ENCODE measurements around the gene MAP3K10.

Gene MAP3K10

DNA sequence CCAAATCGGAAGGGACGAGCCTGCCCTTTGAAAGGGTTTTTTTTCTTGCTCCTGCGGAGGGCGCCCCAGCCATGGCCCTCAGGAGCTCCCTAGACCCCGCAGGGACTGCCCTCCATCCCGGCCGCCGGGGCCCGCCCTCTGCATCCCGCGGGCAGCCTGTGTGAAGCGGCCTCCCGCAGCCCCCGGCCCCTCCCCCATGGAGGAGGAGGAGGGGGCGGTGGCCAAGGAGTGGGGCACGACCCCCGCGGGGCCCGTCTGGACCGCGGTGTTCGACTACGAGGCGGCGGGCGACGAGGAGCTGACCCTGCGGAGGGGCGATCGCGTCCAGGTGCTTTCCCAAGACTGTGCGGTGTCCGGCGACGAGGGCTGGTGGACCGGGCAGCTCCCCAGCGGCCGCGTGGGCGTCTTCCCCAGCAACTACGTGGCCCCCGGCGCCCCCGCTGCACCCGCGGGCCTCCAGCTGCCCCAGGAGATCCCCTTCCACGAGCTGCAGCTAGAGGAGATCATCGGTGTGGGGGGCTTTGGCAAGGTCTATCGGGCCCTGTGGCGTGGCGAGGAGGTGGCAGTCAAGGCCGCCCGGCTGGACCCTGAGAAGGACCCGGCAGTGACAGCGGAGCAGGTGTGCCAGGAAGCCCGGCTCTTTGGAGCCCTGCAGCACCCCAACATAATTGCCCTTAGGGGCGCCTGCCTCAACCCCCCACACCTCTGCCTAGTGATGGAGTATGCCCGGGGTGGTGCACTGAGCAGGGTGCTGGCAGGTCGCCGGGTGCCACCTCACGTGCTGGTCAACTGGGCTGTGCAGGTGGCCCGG is 815 bp downstream of the MAP3K10 start:
- TF ChIP-seq MAX (IDR thresholded peaks at IDR 0.05; ENCODE audit: low read depth, low read length) = no peak
- H3K4me3 ChIP-seq (ENCODE audit: low read depth, low read length) = no peak overlapping the region
- DNase-seq (ENCODE audit: low read depth) = peak; percentile 37

DNA sequence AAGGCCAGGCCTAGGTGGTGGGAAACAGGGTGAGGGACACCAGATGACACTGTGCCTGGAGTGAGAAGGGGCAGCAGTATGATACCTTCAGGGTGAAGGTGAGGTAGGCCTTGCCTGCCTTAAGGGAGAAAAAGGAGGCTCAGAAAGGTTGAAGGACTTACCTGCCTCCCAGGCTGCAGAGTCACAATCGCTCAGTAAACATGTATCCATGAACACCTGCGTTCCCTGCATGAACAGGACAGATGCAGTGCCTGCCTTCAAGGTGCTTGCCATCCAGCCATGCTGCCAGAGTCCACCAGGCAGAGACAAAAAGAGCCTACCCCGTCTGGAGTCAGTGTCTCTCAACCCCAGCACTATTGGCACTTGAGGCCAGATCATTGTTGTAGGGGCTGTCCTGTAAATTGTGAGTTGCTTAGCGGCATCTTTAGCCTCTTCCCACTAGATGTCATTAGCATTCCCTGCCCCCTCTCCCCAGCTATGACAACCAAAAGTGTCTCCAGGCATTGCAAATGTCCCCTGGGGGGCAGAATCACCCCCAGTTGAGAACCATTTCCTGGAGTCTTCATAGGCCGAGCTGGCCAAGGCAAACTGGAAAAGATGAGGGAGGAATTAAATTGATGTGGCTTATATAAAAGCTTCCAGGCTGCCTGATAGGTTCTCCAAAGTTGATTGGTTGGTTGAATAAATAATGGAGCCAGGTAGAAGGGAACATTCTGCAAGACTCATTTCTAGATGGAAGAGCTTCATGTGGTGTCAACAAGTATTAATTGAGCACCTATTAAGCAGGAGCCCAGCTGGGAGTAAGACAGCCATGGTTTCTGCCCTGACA is 1.7 kb downstream of the MAP3K10 start:
- H3K4me3 ChIP-seq (ENCODE audit: low read depth, low read length) = no peak overlapping the region
- TF ChIP-seq MAX (IDR thresholded peaks at IDR 0.05; ENCODE audit: low read depth, low read length) = no peak
- DNase-seq (ENCODE audit: low read depth) = peak; percentile 5

- no peak for TF ChIP-seq MAX (IDR thresholded peaks at IDR 0.05; ENCODE audit: low read depth, low read length)
- TF ChIP-seq, protein P1, sequence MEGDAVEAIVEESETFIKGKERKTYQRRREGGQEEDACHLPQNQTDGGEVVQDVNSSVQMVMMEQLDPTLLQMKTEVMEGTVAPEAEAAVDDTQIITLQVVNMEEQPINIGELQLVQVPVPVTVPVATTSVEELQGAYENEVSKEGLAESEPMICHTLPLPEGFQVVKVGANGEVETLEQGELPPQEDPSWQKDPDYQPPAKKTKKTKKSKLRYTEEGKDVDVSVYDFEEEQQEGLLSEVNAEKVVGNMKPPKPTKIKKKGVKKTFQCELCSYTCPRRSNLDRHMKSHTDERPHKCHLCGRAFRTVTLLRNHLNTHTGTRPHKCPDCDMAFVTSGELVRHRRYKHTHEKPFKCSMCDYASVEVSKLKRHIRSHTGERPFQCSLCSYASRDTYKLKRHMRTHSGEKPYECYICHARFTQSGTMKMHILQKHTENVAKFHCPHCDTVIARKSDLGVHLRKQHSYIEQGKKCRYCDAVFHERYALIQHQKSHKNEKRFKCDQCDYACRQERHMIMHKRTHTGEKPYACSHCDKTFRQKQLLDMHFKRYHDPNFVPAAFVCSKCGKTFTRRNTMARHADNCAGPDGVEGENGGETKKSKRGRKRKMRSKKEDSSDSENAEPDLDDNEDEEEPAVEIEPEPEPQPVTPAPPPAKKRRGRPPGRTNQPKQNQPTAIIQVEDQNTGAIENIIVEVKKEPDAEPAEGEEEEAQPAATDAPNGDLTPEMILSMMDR (IDR thresholded peaks at IDR 0.05; ENCODE audit: low read depth, low read length) = no peak
- TF ChIP-seq POLR2A (IDR thresholded peaks at IDR 0.05; ENCODE audit: extremely low read depth, insufficient read length) = no peak
- TF ChIP-seq MYC (IDR thresholded peaks at IDR 0.05; ENCODE audit: low read depth, low read length) = no peak
- no peak overlapping the region for H3K4me3 ChIP-seq (ENCODE audit: low read depth, low read length)
- DNase-seq (ENCODE audit: low read depth) = no peak
Observed at GRCh38 chr19:40193587-40193849, 2.3 kb downstream of the MAP3K10 start.

DNA sequence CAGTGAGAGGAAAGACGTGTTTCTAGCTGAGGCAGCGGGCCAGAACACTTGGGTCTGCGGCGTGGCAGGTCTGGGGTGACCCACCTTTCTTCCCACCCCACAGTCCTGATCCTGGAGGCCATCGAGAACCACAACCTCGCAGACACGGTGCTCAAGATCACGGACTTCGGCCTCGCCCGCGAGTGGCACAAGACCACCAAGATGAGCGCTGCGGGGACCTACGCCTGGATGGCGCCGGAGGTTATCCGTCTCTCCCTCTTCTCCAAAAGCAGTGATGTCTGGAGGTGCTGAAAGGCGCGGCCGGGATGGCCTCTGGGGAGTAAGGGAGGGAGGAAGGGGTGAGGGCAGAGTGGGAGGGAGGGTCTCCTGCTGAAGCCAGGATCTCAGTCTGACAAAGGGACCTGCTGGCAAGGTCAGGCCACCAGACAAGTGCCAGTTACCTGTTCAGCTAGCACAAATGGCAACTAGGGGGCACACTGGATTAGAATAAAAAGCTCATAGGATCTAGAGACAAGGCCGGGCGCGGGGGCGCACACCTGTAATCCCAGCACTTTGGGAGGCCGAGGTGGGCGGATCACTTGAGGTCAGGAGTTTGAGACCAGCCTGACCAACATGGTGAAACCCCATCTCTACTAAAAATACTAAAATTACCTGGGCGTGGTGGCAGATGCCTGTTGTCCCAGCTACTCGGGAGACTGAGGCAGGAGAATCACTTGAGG is 7.2 kb downstream of the MAP3K10 start:
- no peak overlapping the region for H3K4me3 ChIP-seq (ENCODE audit: low read depth, low read length)
- DNase-seq (ENCODE audit: low read depth) = no peak
- TF ChIP-seq MYC (IDR thresholded peaks at IDR 0.05; ENCODE audit: low read depth, low read length) (no peak), POLR2A (IDR thresholded peaks at IDR 0.05; ENCODE audit: extremely low read depth, insufficient read length) (no peak), MAX (IDR thresholded peaks at IDR 0.05; ENCODE audit: low read depth, low read length) (no peak)
- TF ChIP-seq, protein P1 (IDR thresholded peaks at IDR 0.05; ENCODE audit: low read depth, low read length) = no peak

DNA sequence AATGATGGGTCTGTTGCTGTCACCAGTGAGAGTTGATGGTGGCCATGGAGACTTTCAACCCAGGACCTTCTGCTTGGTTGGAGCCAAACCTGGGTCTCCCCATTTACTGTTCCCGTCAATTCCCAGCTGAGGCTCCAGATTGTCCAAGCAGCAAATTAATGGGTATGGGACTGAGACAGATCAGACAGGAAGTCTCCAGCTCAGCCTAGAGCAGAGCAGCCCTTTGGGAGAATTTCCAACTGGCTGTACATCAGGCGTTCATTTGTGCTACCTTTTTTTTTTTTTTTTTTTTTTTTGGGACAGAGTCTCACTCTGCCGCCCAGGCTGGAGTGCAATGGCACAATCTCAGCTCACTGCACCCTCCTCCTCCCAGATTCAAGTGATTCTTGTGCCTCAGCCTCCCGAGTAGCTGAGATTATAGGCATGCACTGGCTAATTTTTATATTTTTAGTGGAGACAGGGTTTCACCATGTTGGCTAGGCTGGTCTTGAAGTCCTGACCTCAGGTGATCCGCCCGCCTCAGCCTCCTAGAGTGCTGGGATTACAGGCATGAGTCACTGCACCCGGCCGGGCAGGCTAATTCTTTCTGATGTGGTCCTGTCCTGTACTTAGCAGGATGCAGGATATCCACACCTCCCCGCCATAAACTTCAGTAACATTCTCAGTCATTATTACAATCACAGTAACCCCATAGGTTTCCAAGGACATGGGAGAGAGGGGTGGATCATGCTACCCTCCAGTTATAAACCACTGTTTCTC is 9.3 kb downstream of the MAP3K10 start:
- TF ChIP-seq POLR2A (IDR thresholded peaks at IDR 0.05; ENCODE audit: extremely low read depth, insufficient read length) (no peak), MYC (IDR thresholded peaks at IDR 0.05; ENCODE audit: low read depth, low read length) (no peak), MAX (IDR thresholded peaks at IDR 0.05; ENCODE audit: low read depth, low read length) (no peak)
- TF ChIP-seq, protein P1 (IDR thresholded peaks at IDR 0.05; ENCODE audit: low read depth, low read length) = no peak
- no peak for DNase-seq (ENCODE audit: low read depth)
- no peak overlapping the region for H3K4me3 ChIP-seq (ENCODE audit: low read depth, low read length)

DNA sequence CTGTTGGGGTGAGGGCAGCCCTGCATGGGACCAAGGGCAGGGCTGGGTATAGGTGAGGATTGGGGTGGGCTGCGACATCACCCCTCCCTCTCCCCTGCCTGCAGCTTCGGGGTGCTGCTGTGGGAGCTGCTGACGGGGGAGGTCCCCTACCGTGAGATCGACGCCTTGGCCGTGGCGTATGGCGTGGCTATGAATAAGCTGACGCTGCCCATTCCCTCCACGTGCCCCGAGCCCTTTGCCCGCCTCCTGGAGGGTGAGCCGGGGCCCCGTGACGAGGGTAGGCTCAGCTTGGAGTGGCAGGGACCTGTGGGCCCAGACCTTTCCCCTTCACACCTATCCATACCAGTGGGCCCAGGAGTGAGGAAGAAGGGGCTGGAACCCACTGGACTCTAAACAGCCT is 13.2 kb downstream of the MAP3K10 start:
- no peak for DNase-seq (ENCODE audit: low read depth)
- TF ChIP-seq, protein P1 (IDR thresholded peaks at IDR 0.05; ENCODE audit: low read depth, low read length) = no peak
- TF ChIP-seq MAX (IDR thresholded peaks at IDR 0.05; ENCODE audit: low read depth, low read length) (no peak), MYC (IDR thresholded peaks at IDR 0.05; ENCODE audit: low read depth, low read length) (no peak), POLR2A (IDR thresholded peaks at IDR 0.05; ENCODE audit: extremely low read depth, insufficient read length) (no peak)
- no peak overlapping the region for H3K4me3 ChIP-seq (ENCODE audit: low read depth, low read length)

All from NB4 (cell line).